ENCODE results near the gene OSTF1. TPM values are rescaled to one million over a fixed set of nuclear protein-coding genes. Genes with fewer than 3 reads are reported as not detected.

OSTF1 gene
- total RNA-seq, 1 donor from 2014 or later: 25.1 TPM

- peaks cover 5 to 11% of the 10 kb centered on the region in 2 donors for H3K36me3 ChIP-seq
- no peak for DNase-seq (ENCODE audit: low spot score in 2 of 2)
- no peaks in the 10 kb centered on the region for H3K27me3 ChIP-seq
- H3K9me3 ChIP-seq: peaks cover 0 to 14% of the 10 kb centered on the region in 2 donors
- no peak overlapping the region for H3K4me3 ChIP-seq
- no peak for TF ChIP-seq CTCF (IDR thresholded peaks at IDR 0.05)
- no peak overlapping the region for H3K27ac ChIP-seq
- no peaks in the 10 kb centered on the region for H3K4me1 ChIP-seq
- intact Hi-C loops (cut with DNase I): no loop called here
These were observed 81.3 kb downstream of the OSTF1 start for GRCh38 chr9:75169623-75170022.

- TF ChIP-seq CTCF (IDR thresholded peaks at IDR 0.05): no peak
- Histone ChIP-seq H3K4me3 (no peak overlapping the region), H3K9me3 (peaks cover 0 to 13% of the 10 kb centered on the region in 2 donors), H3K27me3 (no peaks in the 10 kb centered on the region), H3K27ac (no peak overlapping the region), H3K4me1 (no peaks in the 10 kb centered on the region), H3K36me3 (peaks cover 5 to 11% of the 10 kb centered on the region in 2 donors)
- intact Hi-C loops (cut with DNase I): no loop called here
- no peak for DNase-seq (ENCODE audit: low spot score in 2 of 2)
These were observed 82.6 kb downstream of the OSTF1 start for GRCh38 chr9:75170898-75171360.

- no peaks in the 10 kb centered on the region for H3K9me3 ChIP-seq
- H3K27ac ChIP-seq: no peak overlapping the region
- no peak for TF ChIP-seq CTCF (IDR thresholded peaks at IDR 0.05)
- no peaks in the 10 kb centered on the region for H3K4me1 ChIP-seq
- intact Hi-C loops (cut with DNase I): no loop called here
- DNase-seq (ENCODE audit: low spot score in 2 of 2): no peak
- H3K36me3 ChIP-seq: no peaks in the 10 kb centered on the region
- H3K4me3 ChIP-seq: no peak overlapping the region
- H3K27me3 ChIP-seq: no peaks in the 10 kb centered on the region
These were observed 87.1 kb downstream of the OSTF1 start for GRCh38 chr9:75175395-75175794.

GRCh38 chr9:75176037-75176436, 87.7 kb downstream of the OSTF1 start:
- Histone ChIP-seq H3K27me3 (no peaks in the 10 kb centered on the region), H3K4me1 (no peaks in the 10 kb centered on the region), H3K27ac (no peak overlapping the region), H3K9me3 (no peaks in the 10 kb centered on the region), H3K4me3 (no peak overlapping the region), H3K36me3 (no peaks in the 10 kb centered on the region)
- no peak for DNase-seq (ENCODE audit: low spot score in 2 of 2)
- no peak for TF ChIP-seq CTCF (IDR thresholded peaks at IDR 0.05)
- intact Hi-C loops (cut with DNase I): no loop called here

GRCh38 chr9:75181750-75182149, 93.4 kb downstream of the OSTF1 start:
- Histone ChIP-seq H3K27me3 (no peaks in the 10 kb centered on the region), H3K36me3 (no peaks in the 10 kb centered on the region), H3K4me3 (no peak overlapping the region), H3K4me1 (no peaks in the 10 kb centered on the region), H3K9me3 (no peaks in the 10 kb centered on the region), H3K27ac (no peak overlapping the region)
- TF ChIP-seq CTCF (IDR thresholded peaks at IDR 0.05): no peak
- no peak for DNase-seq (ENCODE audit: low spot score in 2 of 2)
- intact Hi-C loops (cut with DNase I): loop anchor here (10.0 kb wide), 1 partner anchor 53 kb away; no protein-coding TSS in a partner anchor

GRCh38 chr9:75183306-75183705, 95.0 kb downstream of the OSTF1 start:
- TF ChIP-seq CTCF (IDR thresholded peaks at IDR 0.05): no peak
- no peaks in the 10 kb centered on the region for H3K36me3 ChIP-seq
- no peak overlapping the region for H3K27ac ChIP-seq
- H3K9me3 ChIP-seq: no peaks in the 10 kb centered on the region
- H3K27me3 ChIP-seq: no peaks in the 10 kb centered on the region
- intact Hi-C loops (cut with DNase I): loop anchor here (10.0 kb wide), 1 partner anchor 51 kb away; no protein-coding TSS in a partner anchor
- no peak for DNase-seq (ENCODE audit: low spot score in 2 of 2)
- H3K4me1 ChIP-seq: no peaks in the 10 kb centered on the region
- no peak overlapping the region for H3K4me3 ChIP-seq
